ENCODE results near the gene DNAH11.
"Not testable (repeated sequence)": the region's sequence is repeated elsewhere in the genome, so short reads cannot be mapped to it uniquely, and the experiment has no call there.

Gene DNAH11

DNA sequence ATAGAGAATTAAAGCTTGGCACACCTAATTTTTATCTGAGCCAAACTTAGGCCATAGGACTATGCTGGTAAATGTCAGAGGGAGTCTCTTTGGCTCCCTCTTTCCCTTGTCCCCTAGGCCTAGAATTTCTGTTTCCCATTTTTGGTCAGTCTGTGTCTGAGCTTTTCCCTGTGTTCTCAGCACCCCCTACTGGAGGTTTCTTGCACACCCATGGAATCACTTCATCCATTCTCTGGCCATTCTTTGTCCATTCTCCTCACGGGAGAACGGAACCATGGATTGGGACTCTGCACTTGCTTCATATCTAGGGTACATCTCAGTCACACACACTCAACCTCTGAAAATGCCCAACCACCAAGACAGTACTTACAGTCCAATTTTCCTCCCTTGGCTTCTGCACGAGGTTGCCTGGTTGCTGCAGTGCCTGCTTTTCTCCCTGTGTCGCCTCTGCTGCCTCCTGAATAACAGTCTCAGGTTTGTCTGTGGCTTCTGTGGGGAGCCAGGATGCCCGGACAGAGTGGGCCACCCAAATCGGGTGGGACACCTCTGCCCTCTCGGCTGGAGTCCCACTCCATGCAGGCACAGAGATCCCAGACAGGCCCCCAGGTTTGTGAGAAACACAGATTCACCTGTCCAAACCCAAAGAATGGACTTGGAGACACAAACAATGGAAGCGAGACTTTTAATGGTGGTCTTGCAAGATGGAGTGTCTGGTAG, 35.1 kb upstream of the DNAH11 start:
- Histone ChIP-seq H3K27ac (no peak overlapping the region), H3K4me3 (no peak overlapping the region)
- no peak for DNase-seq (ENCODE audit: low spot score)
- TF ChIP-seq, protein P1, sequence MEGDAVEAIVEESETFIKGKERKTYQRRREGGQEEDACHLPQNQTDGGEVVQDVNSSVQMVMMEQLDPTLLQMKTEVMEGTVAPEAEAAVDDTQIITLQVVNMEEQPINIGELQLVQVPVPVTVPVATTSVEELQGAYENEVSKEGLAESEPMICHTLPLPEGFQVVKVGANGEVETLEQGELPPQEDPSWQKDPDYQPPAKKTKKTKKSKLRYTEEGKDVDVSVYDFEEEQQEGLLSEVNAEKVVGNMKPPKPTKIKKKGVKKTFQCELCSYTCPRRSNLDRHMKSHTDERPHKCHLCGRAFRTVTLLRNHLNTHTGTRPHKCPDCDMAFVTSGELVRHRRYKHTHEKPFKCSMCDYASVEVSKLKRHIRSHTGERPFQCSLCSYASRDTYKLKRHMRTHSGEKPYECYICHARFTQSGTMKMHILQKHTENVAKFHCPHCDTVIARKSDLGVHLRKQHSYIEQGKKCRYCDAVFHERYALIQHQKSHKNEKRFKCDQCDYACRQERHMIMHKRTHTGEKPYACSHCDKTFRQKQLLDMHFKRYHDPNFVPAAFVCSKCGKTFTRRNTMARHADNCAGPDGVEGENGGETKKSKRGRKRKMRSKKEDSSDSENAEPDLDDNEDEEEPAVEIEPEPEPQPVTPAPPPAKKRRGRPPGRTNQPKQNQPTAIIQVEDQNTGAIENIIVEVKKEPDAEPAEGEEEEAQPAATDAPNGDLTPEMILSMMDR (IDR thresholded peaks at IDR 0.05), result peak; percentile 32

DNA sequence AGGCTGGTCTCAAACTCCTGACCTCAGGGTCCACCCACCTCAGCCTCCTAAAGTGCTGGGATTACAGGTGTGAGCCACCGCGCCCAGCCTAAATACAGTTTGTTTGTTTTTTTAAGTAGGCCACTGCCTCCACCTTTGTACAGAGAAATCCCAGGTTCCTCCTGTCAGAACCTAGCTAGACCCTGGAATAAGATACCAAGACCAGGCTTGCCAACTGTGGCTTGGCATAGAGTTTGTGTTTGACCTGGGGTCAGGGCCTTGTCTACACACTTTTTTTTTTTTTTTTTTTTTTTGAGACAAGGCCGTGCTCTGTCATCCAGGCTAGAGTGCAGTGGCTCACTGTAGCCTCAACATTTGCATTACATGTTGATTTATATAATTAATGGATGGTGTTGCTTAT, 34.3 kb upstream of the DNAH11 start:
- no peak overlapping the region for H3K27ac ChIP-seq
- no peak for DNase-seq (ENCODE audit: low spot score)
- H3K4me3 ChIP-seq, result no peak overlapping the region
- TF ChIP-seq, protein P1 (IDR thresholded peaks at IDR 0.05), result no peak

DNA sequence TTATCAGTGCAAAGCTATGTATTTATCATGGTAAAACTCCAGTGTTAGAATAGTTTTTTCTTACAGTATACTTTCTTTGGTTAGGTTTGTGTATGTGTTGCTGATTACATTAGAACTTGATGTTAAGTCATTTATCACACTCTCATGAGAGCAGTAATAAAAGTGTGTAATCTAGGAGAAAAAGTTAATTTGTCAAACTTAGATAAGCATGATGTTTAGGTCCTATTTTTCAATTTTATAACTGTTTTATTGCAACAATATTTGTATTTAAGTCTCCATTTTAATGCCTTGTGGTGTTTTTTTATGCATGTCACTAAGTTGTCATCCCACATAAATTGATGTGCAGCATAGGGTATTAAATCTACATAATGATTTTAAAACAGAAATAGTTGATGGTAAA, 28.8 kb upstream of the DNAH11 start:
- Histone ChIP-seq H3K4me3 (no peak overlapping the region), H3K27ac (no peak overlapping the region)
- no peak for DNase-seq (ENCODE audit: low spot score)
- TF ChIP-seq, protein P1 (IDR thresholded peaks at IDR 0.05), result no peak

DNA sequence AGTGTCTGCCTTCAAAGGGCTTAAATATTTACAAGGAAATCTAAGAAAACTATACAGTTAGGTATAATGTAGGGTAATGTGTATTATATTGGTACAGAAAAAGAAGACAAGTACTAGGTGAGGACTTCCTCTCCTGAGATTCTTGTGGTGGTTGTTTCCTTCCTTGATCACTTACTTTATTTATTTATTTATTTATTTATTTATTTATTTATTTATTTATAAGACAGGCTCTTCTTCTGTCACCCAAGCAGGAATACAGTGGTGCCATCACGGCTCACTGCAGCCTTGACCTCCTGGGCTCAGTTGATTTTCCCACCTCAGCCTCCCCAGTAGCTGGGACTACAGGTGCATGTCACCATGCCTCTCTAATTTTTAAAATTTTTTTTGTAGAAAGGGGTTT, 18.2 kb upstream of the DNAH11 start:
- no peak overlapping the region for H3K4me3 ChIP-seq
- DNase-seq (ENCODE audit: low spot score), result no peak
- TF ChIP-seq, protein P1 (IDR thresholded peaks at IDR 0.05), result no peak
- no peak overlapping the region for H3K27ac ChIP-seq

DNA sequence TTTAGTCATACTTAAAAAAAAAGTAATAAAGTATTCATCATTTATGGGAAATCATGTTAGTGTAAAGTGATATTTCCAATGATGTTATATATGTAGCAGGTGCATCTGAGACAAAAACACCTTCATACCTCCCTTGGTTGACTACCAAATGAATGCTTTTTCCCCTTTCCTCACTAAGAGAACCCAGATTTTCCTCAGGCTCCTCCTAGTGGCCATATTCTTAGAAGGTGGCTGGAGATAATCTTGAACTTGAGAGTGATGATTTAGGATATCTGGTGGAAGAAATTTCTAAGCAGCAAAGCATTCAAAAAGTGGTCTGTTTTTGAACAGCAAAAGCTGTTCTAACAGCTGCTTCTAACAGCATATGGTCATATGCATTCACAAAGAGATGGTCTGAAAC, 16.8 kb upstream of the DNAH11 start:
- no peak for DNase-seq (ENCODE audit: low spot score)
- TF ChIP-seq, protein P1 (IDR thresholded peaks at IDR 0.05), result no peak
- no peak overlapping the region for H3K27ac ChIP-seq
- H3K4me3 ChIP-seq, result no peak overlapping the region

DNA sequence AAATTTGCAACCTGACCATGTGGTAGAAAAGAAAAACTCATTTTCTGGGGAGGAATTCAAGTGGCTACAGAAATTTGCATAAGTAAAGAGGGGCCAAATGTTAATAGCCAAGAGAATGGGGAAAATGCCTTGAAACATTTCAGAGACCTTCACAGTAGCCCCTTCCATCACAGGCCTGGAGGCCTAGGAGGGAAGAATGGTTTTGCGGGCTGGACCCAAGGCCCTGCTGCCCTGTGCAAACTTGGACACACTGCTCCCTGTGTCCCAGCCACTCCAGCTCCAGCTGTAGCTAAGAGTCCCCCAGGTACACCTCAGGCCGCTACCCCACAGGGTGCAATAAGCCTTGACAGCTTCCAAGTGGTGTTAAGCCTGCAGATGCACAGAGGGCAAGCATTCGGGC, 16.4 kb upstream of the DNAH11 start:
- DNase-seq (ENCODE audit: low spot score), result no peak
- Histone ChIP-seq H3K4me3 (no peak overlapping the region), H3K27ac (no peak overlapping the region)
- TF ChIP-seq, protein P1 (IDR thresholded peaks at IDR 0.05), result no peak

DNA sequence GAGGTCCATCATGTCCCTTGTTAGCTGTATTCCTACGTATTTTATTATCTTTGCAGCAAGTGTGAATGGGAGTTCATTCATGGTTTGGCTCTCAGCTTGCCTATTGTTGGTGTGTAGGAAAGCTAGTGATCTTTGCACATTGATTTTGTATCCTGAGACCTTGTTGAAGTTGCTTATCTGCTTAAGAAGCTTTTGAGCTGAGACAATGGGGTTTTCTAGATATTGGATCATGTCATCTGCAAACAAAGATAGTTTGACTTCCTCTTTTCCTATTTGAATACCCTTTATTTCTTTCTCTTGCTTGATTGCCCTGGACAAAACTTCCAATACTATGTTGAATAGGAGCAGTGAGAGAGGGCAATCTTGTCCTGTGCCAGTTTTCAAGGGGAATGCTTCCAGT, 10.4 kb upstream of the DNAH11 start:
- DNase-seq (ENCODE audit: low spot score); H3K4me3 ChIP-seq; H3K27ac ChIP-seq: not testable (repeated sequence)

DNA sequence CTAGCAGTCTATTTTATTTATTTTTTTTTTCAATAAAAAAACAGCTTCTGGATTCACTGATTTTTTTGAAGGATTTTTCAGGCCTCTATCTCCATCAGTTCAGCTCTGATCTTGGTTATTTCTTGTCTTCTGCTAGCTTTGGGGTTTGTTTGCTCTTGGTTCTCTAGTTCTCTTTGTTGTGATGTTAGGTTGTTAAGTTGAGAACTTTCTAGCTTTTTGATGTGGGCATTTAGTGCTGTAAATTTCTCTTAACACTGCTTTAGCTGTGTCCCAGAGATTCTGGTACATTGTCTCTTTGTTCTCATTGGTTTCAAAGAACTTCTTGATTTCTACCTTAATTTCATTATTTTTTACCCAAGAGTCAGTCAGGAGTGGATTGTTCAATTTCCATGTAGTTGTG, 9.2 kb upstream of the DNAH11 start:
- not testable (repeated sequence) for DNase-seq (ENCODE audit: low spot score); H3K4me3 ChIP-seq

DNA sequence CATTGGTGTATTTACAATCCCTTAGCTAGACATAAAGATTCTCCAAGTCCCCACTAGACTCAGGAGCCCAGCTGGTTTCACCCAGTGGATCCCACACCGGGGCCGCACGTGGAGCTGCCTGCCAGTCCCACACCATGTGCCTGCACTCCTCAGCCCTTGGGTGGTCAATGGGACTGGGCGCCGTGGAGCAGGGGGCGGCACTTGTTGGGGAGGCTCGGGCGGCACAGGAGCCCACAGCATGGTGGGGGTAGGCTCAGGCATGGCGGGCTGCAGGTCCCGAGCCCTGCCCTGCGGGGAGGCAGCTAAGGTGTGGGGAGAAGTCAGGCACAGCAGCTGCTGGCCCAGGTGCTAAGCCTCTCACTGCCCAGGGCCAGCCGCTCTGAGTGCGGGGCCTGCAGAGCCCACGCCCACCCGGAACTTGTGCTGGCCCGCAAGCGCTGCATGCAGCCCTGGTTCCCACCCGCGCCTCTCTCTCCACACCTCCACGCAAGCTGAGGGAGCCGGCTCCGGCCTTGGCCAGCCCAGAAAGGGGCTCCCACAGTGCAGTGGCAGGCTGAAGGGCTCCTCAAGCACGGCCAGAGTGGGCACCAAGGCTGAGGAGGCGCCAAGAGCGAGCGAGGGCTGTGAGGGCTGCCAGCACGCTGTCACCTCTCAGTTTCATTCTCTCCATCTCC, 6.3 kb upstream of the DNAH11 start:
- not testable (repeated sequence) for H3K4me3 ChIP-seq; H3K27ac ChIP-seq; DNase-seq (ENCODE audit: low spot score)

More for the DNA sequence above, 9.2 kb upstream of the DNAH11 start:
- not testable (repeated sequence) for H3K27ac ChIP-seq
